Stimulated activated CD8-positive, alpha-beta memory T cell treated with anti-CD3 and anti-CD28 coated beads, Interleukin-15, amount 100 ng/mL, for 24 hours (primary cell): ENCODE results near the gene NABP2.

Experiments used
- DNase-seq: peaks from one replicate; pipeline ENCODE4 v3.0.0-alpha.2; 2020; ENCODE audit warnings: low read depth

NABP2 gene

DNA sequence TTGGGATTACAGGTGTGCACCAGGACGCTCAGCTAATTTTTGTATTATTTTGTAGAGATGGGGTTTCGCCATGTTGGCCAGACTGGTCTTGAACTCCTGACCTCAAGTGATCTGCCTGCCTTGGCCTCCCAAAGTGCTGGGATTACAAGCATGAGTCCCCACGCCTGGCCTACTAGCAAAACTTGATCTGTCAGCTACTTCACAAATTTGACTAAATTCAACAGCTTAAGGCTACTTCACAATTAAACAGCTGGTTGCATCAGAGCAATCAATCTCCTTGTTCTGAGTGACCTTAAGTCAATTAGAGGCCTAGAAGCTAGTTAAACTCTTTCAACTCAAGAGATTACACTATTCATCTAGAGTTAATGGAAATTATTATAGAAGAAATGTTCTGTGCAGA lies 54.8 kb downstream of the NABP2 start:
- no peak for DNase-seq
